Panc1 (cell line): ENCODE data around the gene GTPBP4. TPM values are rescaled to one million over a fixed set of nuclear protein-coding genes. Genes with fewer than 3 reads are reported as not detected.

ENCODE experiments used
- ATAC-seq: fragments of 200-7000 bp; cut with Tn5 transposase; 2 replicates; pipeline ENCODE4 v1.9.1; 2020; ENCODE audit warnings: mild to moderate bottlenecking, moderate library complexity
- BruUV-seq: library from RNA; stranded (reverse); fragments of 400-500 nt; replicated peaks from 2 replicates; lab custom pipeline; 2021; lab: Mats Ljungman, UMichigan
- CTCF ChIA-PET: fragments of 300-600 bp; sonication (Branson Sonifier 250); formaldehyde crosslinking; loops from one replicate; lab custom pipeline; 2022; ENCODE audit warnings: antibody characterized with exemption; lab: Charles Lee
- POLR2A ChIA-PET: fragments of 300-600 bp; sonication (Branson Sonifier 250); formaldehyde crosslinking; loops from one replicate; lab custom pipeline; 2022; ENCODE audit warnings: antibody characterized with exemption; lab: Charles Lee
- DNase-seq: peaks from one replicate; pipeline ENCODE4 v3.0.0-alpha.2; 2010; ENCODE audit warnings: low read depth, low spot score
- H3K27ac ChIP-seq: 2 replicates; pipeline ENCODE4 v1.5.1; 2011; ENCODE audit warnings: mild to moderate bottlenecking, low read length, inconsistent platforms
- H3K27me3 ChIP-seq: fragments of 200-500 bp; sonication (Bioruptor generic); 2 replicates; pipeline ENCODE4 v1.6.0; 2014; ENCODE audit warnings: low read length, inconsistent platforms; ENCODE audit not compliant: control insufficient read depth, insufficient read depth
- H3K36me3 ChIP-seq: fragments of 200-500 bp; sonication (Bioruptor generic); 2 replicates; pipeline ENCODE4 v1.5.1; 2014; ENCODE audit warnings: inconsistent platforms, mild to moderate bottlenecking, low read length, moderate library complexity; ENCODE audit not compliant: control insufficient read depth, insufficient read depth
- H3K4me1 ChIP-seq: 2 replicates; pipeline ENCODE4 v1.5.1; 2011; ENCODE audit warnings: inconsistent platforms, mild to moderate bottlenecking, low read length, moderate library complexity; ENCODE audit not compliant: control insufficient read depth, insufficient read depth
- H3K4me3 ChIP-seq, 2 experiments: 2 replicates each; pipeline ENCODE4 v1.5.1; 2011 to 2012; ENCODE audit warnings: low read depth in 2 of 2, low read length in 2 of 2, mild to moderate bottlenecking in 2 of 2, inconsistent platforms in 1 of 2, moderate library complexity in 1 of 2
- H3K9me3 ChIP-seq: fragments of 200-500 bp; sonication (Bioruptor generic); 2 replicates; pipeline ENCODE4 v1.5.1; 2014; ENCODE audit warnings: low read depth, mild to moderate bottlenecking, inconsistent platforms, low read length, moderate library complexity; ENCODE audit not compliant: control insufficient read depth, insufficient read depth
- CTCF ChIP-seq: fragments of 450-650 bp; IDR thresholded peaks from 2 replicates; pipeline ENCODE4 v1.5.1; 2017; ENCODE audit warnings: mild to moderate bottlenecking
- POLR2AphosphoS5 ChIP-seq: IDR thresholded peaks from 2 replicates; pipeline ENCODE4 v1.6.1; 2012; ENCODE audit warnings: mild to moderate bottlenecking, low read depth, low read length, moderate library complexity
- REST ChIP-seq, 2 experiments: IDR thresholded peaks; 2 replicates each; pipeline ENCODE4 v1.6.1; 2011 to 2012; ENCODE audit warnings: low read depth in 2 of 2, control low read depth in 1 of 2, low read length in 1 of 2, mild to moderate bottlenecking in 1 of 2, moderate library complexity in 1 of 2; ENCODE audit not compliant: insufficient read depth in 1 of 2
- SIN3A ChIP-seq: IDR thresholded peaks from 2 replicates; pipeline ENCODE4 v1.6.1; 2012; ENCODE audit warnings: low read depth, mild to moderate bottlenecking, low read length, moderate library complexity, borderline replicate concordance; ENCODE audit not compliant: insufficient read depth
- TCF7L2 ChIP-seq: IDR thresholded peaks from 2 replicates; pipeline ENCODE4 v1.6.1; 2011; ENCODE audit warnings: mild to moderate bottlenecking, low read depth, low read length, inconsistent platforms
- in situ Hi-C: cut with HindIII; loops from 2 replicates; pipeline ENCODE4 v1.10.0; 2016; ENCODE audit warnings: low sequenced_read_pairs, low pct_unique_long_range_greater_than_20kb
- intact Hi-C: fragments of 100-400 bp; cut with micrococcal nuclease; formaldehyde crosslinking; loops from one replicate; pipeline ENCODE4 v1.10.0; 2022; ENCODE audit not compliant: unreplicated experiment
- total RNA-seq: library from RNA; stranded (reverse); gene quantifications from one replicate; pipeline ENCODE4 v1.2.1, GENCODE V29; 2021; ENCODE audit not compliant: unreplicated experiment

GTPBP4 gene
- total RNA-seq, 1 experiment from 2014 or later: 79.5 TPM

- H3K36me3 ChIP-seq: no peaks in the 10 kb centered on the region
- in situ Hi-C loops: no loop called here
- no peaks in the 10 kb centered on the region for H3K4me1 ChIP-seq
- no peak for DNase-seq
- BruUV-seq: no TSS peak
- no peaks in the 10 kb centered on the region for H3K9me3 ChIP-seq
- ChIA-PET POLR2A (no interaction called here), CTCF (no interaction called here)
- H3K27ac ChIP-seq: no peak overlapping the region
- intact Hi-C loops: no loop called here
- H3K27me3 ChIP-seq: no peaks in the 10 kb centered on the region
- TF ChIP-seq CTCF: no peak
- no peak for TF ChIP-seq SIN3A
- no peak for TF ChIP-seq POLR2AphosphoS5
- no peak for TF ChIP-seq TCF7L2
- TF ChIP-seq REST (IDR thresholded peaks at IDR 0.05; ENCODE audit: insufficient read depth in 1 of 2, low read depth in 2 of 2, low read length in 1 of 2): no peak
- no peak overlapping the region for H3K4me3 ChIP-seq
- ATAC-seq: no peak
These were observed 18.6 kb upstream of the GTPBP4 start for GRCh38 chr10:969473-970150.

DNA sequence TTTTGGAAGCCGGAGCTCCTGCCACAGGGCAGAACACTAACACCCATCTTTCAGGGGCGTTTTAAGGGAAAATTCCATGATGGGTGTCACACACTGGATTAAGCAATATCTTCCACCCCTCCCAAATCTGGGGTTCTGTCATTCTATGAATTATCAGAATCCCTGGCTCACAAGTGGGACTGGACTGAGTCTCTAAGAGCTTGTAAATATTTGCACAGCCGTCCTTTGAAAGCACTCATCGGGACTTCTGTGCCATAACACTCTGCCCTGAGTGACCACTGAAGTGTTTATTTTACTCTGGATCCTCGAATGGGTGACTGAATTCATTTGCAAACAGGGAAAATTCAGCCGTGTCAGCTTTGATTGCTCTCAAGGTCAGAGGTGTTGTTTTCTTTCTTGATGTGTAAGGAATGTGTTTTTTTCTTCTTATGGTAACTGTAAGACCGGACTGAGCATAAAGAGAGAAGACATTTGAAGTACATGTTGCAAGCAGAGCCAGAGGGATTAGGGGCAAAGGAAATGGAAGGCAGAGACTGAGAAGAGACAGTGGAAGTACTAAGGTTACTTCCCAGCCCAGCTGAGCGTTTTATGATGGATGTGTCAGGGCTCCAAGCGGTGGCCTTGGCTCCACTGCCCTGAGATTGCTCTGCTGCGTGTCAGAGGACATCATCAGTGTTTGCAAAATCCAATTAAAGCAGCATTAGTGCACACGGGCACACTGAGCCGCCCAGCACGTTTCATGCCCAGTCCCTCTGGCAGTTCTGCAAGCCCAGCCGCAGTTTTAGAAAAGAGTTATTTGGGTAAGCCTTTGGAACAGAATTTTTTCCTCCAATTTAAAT lies 17.7 kb upstream of the GTPBP4 start:
- intact Hi-C loops (no loop called here), in situ Hi-C loops (no loop called here)
- TF ChIP-seq TCF7L2 (no peak), REST (IDR thresholded peaks at IDR 0.05; ENCODE audit: insufficient read depth in 1 of 2, low read depth in 2 of 2, low read length in 1 of 2) (no peak)
- H3K27me3 ChIP-seq: no peaks in the 10 kb centered on the region
- no peaks in the 10 kb centered on the region for H3K9me3 ChIP-seq
- no peaks in the 10 kb centered on the region for H3K4me1 ChIP-seq
- no peaks in the 10 kb centered on the region for H3K36me3 ChIP-seq
- H3K4me3 ChIP-seq: no peak overlapping the region
- H3K27ac ChIP-seq: no peak overlapping the region
- no TSS peak for BruUV-seq
- CTCF ChIA-PET: no interaction called here
- POLR2A ChIA-PET: interaction anchor here (0.6 kb wide), 2 partner anchors 11 to 55 kb away, joined by 3 to 10 read pairs; no protein-coding TSS in a partner anchor
- no peak for DNase-seq
- ATAC-seq: no peak
